ENCODE measurements around the gene ARMH4. TPM values are rescaled to one million over a fixed set of nuclear protein-coding genes. Genes with fewer than 3 reads are reported as not detected.

The ARMH4 gene
- total RNA-seq, 2 donors from 2014 or later = 2.4 to 45.1 TPM

- 43% methylated on average over 1 of the region's 1 CpG for WGBS
- DNase-seq (ENCODE audit: low spot score) = no peak
- TF ChIP-seq POLR2AphosphoS5 (IDR thresholded peaks at IDR 0.05) (no peak), POLR2A (IDR thresholded peaks at IDR 0.05) (no peak)
- TF ChIP-seq, protein P1, sequence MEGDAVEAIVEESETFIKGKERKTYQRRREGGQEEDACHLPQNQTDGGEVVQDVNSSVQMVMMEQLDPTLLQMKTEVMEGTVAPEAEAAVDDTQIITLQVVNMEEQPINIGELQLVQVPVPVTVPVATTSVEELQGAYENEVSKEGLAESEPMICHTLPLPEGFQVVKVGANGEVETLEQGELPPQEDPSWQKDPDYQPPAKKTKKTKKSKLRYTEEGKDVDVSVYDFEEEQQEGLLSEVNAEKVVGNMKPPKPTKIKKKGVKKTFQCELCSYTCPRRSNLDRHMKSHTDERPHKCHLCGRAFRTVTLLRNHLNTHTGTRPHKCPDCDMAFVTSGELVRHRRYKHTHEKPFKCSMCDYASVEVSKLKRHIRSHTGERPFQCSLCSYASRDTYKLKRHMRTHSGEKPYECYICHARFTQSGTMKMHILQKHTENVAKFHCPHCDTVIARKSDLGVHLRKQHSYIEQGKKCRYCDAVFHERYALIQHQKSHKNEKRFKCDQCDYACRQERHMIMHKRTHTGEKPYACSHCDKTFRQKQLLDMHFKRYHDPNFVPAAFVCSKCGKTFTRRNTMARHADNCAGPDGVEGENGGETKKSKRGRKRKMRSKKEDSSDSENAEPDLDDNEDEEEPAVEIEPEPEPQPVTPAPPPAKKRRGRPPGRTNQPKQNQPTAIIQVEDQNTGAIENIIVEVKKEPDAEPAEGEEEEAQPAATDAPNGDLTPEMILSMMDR (IDR thresholded peaks at IDR 0.05) = no peak
- intact Hi-C loops (cut with DNase I) = loop anchor here (5.0 kb wide), 2 partner anchors 109 to 539 kb away; no protein-coding TSS in a partner anchor
- Histone ChIP-seq H3K9me3 (no peaks in the 10 kb centered on the region), H3K4me3 (no peak overlapping the region), H3K27ac (no peak overlapping the region), H3K36me3 (no peaks in the 10 kb centered on the region), H3K27me3 (replicated peaks; ENCODE audit: insufficient read depth) (no peaks in the 10 kb centered on the region), H3K4me1 (replicated peaks) (no peaks in the 10 kb centered on the region)
These were observed 80.7 kb downstream of the ARMH4 start for GRCh38 chr14:58071341-58071740.

DNA sequence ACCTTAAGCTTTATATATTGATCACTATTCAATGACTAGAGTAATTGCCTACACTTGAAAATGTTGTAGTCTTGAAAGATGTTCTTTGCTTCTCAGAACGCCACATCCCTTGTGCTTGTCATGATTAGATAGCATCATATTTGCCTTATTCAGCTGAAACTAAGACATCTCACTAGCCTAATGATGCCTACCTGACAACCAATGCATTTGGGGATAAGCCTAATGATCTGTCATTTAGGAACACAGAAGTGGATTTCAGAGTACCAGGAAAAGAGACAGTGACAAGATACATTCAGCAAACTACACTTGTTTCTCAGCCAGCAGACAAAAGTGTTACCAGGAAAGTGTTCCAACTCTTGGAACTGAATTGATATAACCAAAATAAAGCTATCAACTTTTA is 83.7 kb downstream of the ARMH4 start:
- intact Hi-C loops (cut with DNase I) = no loop called here
- H3K27ac ChIP-seq = no peak overlapping the region
- H3K27me3 ChIP-seq (replicated peaks; ENCODE audit: insufficient read depth) = no peaks in the 10 kb centered on the region
- 88% methylated on average over 1 of the region's 1 CpG for WGBS
- no peaks in the 10 kb centered on the region for H3K36me3 ChIP-seq
- H3K4me1 ChIP-seq (replicated peaks) = no peaks in the 10 kb centered on the region
- H3K4me3 ChIP-seq = no peak overlapping the region
- DNase-seq (ENCODE audit: low spot score) = no peak
- no peaks in the 10 kb centered on the region for H3K9me3 ChIP-seq
- no peak for TF ChIP-seq POLR2AphosphoS5 (IDR thresholded peaks at IDR 0.05)
- TF ChIP-seq, protein P1 (IDR thresholded peaks at IDR 0.05) = no peak
- no peak for TF ChIP-seq POLR2A (IDR thresholded peaks at IDR 0.05)

DNA sequence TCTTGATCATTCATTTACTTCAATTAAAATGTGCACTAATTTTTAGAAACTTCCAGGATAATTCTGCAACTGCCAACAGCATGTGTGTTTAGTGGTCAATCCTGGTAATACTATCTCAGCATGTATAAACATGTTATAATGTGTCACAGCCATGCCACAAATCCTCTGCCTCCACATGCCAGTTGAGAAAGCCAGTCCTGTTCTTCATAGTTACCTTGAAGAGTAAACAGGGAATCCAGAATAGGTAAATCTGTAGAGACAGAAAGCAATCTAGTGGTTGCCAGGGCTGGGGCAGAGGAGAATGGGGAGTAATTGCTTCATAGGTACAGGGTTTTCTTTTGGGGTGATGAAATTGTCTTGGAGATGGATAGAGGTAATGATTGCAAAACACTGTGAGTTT is 85.9 kb downstream of the ARMH4 start:
- no peaks in the 10 kb centered on the region for H3K27me3 ChIP-seq (replicated peaks; ENCODE audit: insufficient read depth)
- H3K9me3 ChIP-seq = no peaks in the 10 kb centered on the region
- DNase-seq (ENCODE audit: low spot score) = no peak
- no peaks in the 10 kb centered on the region for H3K36me3 ChIP-seq
- no peaks in the 10 kb centered on the region for H3K4me1 ChIP-seq (replicated peaks)
- no peak overlapping the region for H3K27ac ChIP-seq
- H3K4me3 ChIP-seq = no peak overlapping the region
- intact Hi-C loops (cut with DNase I) = no loop called here
- TF ChIP-seq, protein P1 (IDR thresholded peaks at IDR 0.05) = no peak
- TF ChIP-seq POLR2A (IDR thresholded peaks at IDR 0.05) (no peak), POLR2AphosphoS5 (IDR thresholded peaks at IDR 0.05) (no peak)

- Histone ChIP-seq H3K36me3 (no peaks in the 10 kb centered on the region), H3K27me3 (replicated peaks; ENCODE audit: insufficient read depth) (no peaks in the 10 kb centered on the region), H3K4me3 (no peak overlapping the region), H3K4me1 (replicated peaks) (no peaks in the 10 kb centered on the region), H3K9me3 (no peaks in the 10 kb centered on the region), H3K27ac (no peak overlapping the region)
- 73% methylated on average over 4 of the region's 4 CpGs for WGBS
- intact Hi-C loops (cut with DNase I) = no loop called here
- TF ChIP-seq, protein P1 (IDR thresholded peaks at IDR 0.05) = no peak
- TF ChIP-seq POLR2AphosphoS5 (IDR thresholded peaks at IDR 0.05) (no peak), POLR2A (IDR thresholded peaks at IDR 0.05) (no peak)
- DNase-seq (ENCODE audit: low spot score) = no peak
These were observed 90.4 kb downstream of the ARMH4 start for GRCh38 chr14:58061581-58061980.

DNA sequence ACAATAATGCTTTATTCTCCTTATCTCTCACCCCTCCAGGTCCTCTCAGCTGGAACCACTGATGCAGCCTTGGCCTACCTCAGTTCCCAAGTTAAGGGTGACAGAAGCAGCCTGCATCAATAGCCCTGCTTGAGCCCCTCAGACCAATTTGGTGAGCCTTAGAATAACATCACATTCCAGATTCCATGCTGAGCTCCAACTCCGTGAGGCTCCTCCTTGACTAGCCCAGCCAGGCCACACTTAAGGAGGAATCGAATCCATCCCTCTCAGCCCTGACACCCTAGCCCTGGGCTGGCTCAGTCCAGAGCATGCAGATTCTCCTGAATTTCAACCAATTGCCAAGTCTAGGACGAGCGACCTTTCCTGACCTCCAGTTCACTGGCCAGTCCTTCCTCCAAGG is 91.1 kb downstream of the ARMH4 start:
- intact Hi-C loops (cut with DNase I) = no loop called here
- no peak for DNase-seq (ENCODE audit: low spot score)
- no peaks in the 10 kb centered on the region for H3K4me1 ChIP-seq (replicated peaks)
- H3K36me3 ChIP-seq = no peaks in the 10 kb centered on the region
- 90% methylated on average over 4 of the region's 4 CpGs for WGBS
- no peak overlapping the region for H3K27ac ChIP-seq
- no peaks in the 10 kb centered on the region for H3K27me3 ChIP-seq (replicated peaks; ENCODE audit: insufficient read depth)
- no peaks in the 10 kb centered on the region for H3K9me3 ChIP-seq
- H3K4me3 ChIP-seq = no peak overlapping the region
- TF ChIP-seq POLR2A (IDR thresholded peaks at IDR 0.05) = no peak
- TF ChIP-seq, protein P1 (IDR thresholded peaks at IDR 0.05) = no peak
- no peak for TF ChIP-seq POLR2AphosphoS5 (IDR thresholded peaks at IDR 0.05)

Measured in prostate gland (tissue), 2 donors.